Measurements from ENCODE around the gene SUPT20H. TPM values are rescaled to one million over a fixed set of nuclear protein-coding genes. Genes with fewer than 3 reads are reported as not detected.

SUPT20H gene
- total RNA-seq, 1 donor from 2014 or later, result 115 TPM

DNA sequence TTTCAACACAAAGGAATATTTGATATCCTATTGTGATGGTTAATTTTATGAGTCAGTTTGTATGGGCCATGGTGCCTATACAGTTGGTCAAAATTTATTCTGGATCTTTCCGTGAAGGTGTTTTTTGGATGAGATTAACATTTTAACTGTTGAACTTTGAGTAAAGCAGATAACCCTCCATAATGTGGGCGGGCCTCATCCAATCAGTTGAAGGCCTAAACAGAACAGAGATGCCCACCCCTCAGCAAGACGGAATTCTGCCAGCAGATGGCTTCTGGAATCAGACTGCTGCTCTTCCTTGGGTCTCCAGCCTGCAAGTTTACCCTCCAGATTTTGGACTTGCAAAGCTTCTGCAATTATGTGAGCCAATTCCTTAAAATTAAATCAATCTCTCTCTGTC, 30.0 kb upstream of the SUPT20H start:
- Mint-ChIP-seq H3K4me3 (ENCODE audit: unreplicated experiment) (no peak overlapping the region), H3K9me3 (ENCODE audit: unreplicated experiment) (no peaks in the 10 kb centered on the region), H3K27ac (ENCODE audit: unreplicated experiment) (no peak overlapping the region), H3K36me3 (ENCODE audit: unreplicated experiment) (no peaks in the 10 kb centered on the region), H3K27me3 (ENCODE audit: unreplicated experiment) (no peaks in the 10 kb centered on the region), H3K4me1 (ENCODE audit: low read depth, unreplicated experiment) (no peaks in the 10 kb centered on the region)
- TF ChIP-seq, protein P1, sequence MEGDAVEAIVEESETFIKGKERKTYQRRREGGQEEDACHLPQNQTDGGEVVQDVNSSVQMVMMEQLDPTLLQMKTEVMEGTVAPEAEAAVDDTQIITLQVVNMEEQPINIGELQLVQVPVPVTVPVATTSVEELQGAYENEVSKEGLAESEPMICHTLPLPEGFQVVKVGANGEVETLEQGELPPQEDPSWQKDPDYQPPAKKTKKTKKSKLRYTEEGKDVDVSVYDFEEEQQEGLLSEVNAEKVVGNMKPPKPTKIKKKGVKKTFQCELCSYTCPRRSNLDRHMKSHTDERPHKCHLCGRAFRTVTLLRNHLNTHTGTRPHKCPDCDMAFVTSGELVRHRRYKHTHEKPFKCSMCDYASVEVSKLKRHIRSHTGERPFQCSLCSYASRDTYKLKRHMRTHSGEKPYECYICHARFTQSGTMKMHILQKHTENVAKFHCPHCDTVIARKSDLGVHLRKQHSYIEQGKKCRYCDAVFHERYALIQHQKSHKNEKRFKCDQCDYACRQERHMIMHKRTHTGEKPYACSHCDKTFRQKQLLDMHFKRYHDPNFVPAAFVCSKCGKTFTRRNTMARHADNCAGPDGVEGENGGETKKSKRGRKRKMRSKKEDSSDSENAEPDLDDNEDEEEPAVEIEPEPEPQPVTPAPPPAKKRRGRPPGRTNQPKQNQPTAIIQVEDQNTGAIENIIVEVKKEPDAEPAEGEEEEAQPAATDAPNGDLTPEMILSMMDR (IDR thresholded peaks at IDR 0.05; ENCODE audit: partially characterized antibody, unreplicated experiment), result no peak
- no peak for DNase-seq

DNA sequence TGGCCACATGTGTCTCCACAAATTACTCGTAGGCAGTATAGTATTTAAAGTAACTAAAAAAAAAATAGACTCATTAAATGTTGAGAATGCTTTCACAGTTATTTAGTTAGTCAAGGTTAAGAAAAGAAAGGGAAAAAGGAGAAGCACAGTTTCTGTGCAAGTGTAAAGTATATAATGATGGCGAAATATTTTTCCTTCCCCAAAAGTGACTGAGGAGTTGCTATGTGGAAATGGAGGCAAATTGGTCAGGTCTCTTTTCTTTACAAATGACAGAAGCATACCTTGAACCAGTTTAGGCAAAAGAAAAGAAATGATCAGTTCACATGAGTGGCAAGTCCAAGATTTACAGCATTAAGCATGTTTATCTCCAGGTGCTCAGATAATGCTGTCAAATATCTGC, 28.0 kb upstream of the SUPT20H start:
- Mint-ChIP-seq H3K36me3 (ENCODE audit: unreplicated experiment) (no peaks in the 10 kb centered on the region), H3K27ac (ENCODE audit: unreplicated experiment) (no peak overlapping the region), H3K27me3 (ENCODE audit: unreplicated experiment) (no peaks in the 10 kb centered on the region), H3K4me1 (ENCODE audit: low read depth, unreplicated experiment) (no peaks in the 10 kb centered on the region), H3K4me3 (ENCODE audit: unreplicated experiment) (no peak overlapping the region), H3K9me3 (ENCODE audit: unreplicated experiment) (no peaks in the 10 kb centered on the region)
- TF ChIP-seq, protein P1 (IDR thresholded peaks at IDR 0.05; ENCODE audit: partially characterized antibody, unreplicated experiment), result no peak
- DNase-seq, result no peak

DNA sequence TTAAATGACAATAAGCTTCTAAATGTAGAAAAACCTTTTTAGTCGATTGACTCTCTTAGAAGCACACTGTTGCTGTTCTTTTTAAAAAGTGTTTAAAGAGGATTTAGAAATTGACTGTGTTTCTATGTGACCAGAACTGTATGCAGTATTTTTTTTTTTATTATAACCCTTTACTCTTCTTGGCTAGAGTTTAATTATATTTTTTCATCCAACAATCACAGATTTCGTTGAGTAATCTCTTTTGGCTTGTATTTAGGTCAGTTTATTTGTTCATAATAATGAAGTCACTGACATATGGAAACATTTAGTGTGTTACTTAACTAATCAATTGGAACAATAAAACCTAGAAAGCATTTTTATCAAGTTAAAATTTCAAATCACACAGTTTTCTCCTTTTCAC, 26.1 kb upstream of the SUPT20H start:
- H3K27me3 Mint-ChIP-seq (ENCODE audit: unreplicated experiment), result no peaks in the 10 kb centered on the region
- TF ChIP-seq, protein P1 (IDR thresholded peaks at IDR 0.05; ENCODE audit: partially characterized antibody, unreplicated experiment), result no peak

GRCh38 chr13:37076818-37077217, 17.3 kb upstream of the SUPT20H start:
- H3K27me3 Mint-ChIP-seq (ENCODE audit: unreplicated experiment), result no peaks in the 10 kb centered on the region
- no peaks in the 10 kb centered on the region for H3K4me1 Mint-ChIP-seq (ENCODE audit: low read depth, unreplicated experiment)
- H3K36me3 Mint-ChIP-seq (ENCODE audit: unreplicated experiment), result no peaks in the 10 kb centered on the region
- H3K27ac Mint-ChIP-seq (ENCODE audit: unreplicated experiment), result no peak overlapping the region
- H3K9me3 Mint-ChIP-seq (ENCODE audit: unreplicated experiment), result peaks cover 1% of the 10 kb centered on the region
- DNase-seq, result no peak
- TF ChIP-seq, protein P1 (IDR thresholded peaks at IDR 0.05; ENCODE audit: partially characterized antibody, unreplicated experiment), result no peak
- H3K4me3 Mint-ChIP-seq (ENCODE audit: unreplicated experiment), result no peak overlapping the region

More for the DNA sequence above, 26.1 kb upstream of the SUPT20H start:
- Mint-ChIP-seq H3K4me1 (ENCODE audit: low read depth, unreplicated experiment) (no peaks in the 10 kb centered on the region), H3K9me3 (ENCODE audit: unreplicated experiment) (no peaks in the 10 kb centered on the region), H3K27ac (ENCODE audit: unreplicated experiment) (no peak overlapping the region), H3K36me3 (ENCODE audit: unreplicated experiment) (no peaks in the 10 kb centered on the region), H3K4me3 (ENCODE audit: unreplicated experiment) (no peak overlapping the region)
- no peak for DNase-seq

GRCh38 chr13:37075164-37075563, 15.7 kb upstream of the SUPT20H start:
- no peaks in the 10 kb centered on the region for H3K36me3 Mint-ChIP-seq (ENCODE audit: unreplicated experiment)
- no peak overlapping the region for H3K4me3 Mint-ChIP-seq (ENCODE audit: unreplicated experiment)
- H3K27ac Mint-ChIP-seq (ENCODE audit: unreplicated experiment), result no peak overlapping the region
- TF ChIP-seq, protein P1 (IDR thresholded peaks at IDR 0.05; ENCODE audit: partially characterized antibody, unreplicated experiment), result no peak
- peaks cover 1% of the 10 kb centered on the region for H3K9me3 Mint-ChIP-seq (ENCODE audit: unreplicated experiment)
- H3K4me1 Mint-ChIP-seq (ENCODE audit: low read depth, unreplicated experiment), result no peaks in the 10 kb centered on the region
- DNase-seq, result no peak
- peaks cover 2% of the 10 kb centered on the region for H3K27me3 Mint-ChIP-seq (ENCODE audit: unreplicated experiment)

Measured in glutamatergic neuron (in vitro differentiated cells).